HG02678 (cell line): ENCODE results near the gene TMC7.
A peak's percentile ranks its signal among the peaks of the same experiment; 100 is the strongest.

Source experiments
- ATAC-seq: cut with Tn5 transposase; IDR thresholded peaks from one replicate; pipeline ENCODE4 v1.9.1; 2021; ENCODE audit warnings: mild to moderate bottlenecking, moderate library complexity; ENCODE audit not compliant: unreplicated experiment

TMC7 gene

GRCh38 chr16:19021747-19022146 lies 38.0 kb downstream of the TMC7 start:
- no peak for ATAC-seq

GRCh38 chr16:19027416-19027815 lies 43.7 kb downstream of the TMC7 start:
- no peak for ATAC-seq

DNA sequence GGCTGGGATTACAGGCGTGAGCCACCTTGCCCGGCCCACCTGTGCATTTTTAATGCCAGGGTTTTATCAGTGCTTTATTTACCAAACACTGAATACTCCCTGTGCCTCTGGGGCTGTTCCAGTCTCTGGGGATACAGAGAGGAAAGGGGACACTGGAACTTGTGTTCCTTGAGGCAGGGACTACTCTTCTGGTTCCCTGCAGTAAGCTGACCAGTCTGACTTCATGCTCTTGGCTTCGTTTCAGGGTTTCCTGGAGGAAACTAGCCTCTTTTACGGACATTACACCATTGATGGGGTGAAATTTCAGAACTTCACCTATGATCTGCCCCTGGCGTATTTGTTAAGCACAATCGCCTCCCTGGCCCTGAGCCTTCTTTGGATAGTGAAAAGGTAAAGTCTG lies 46.2 kb downstream of the TMC7 start:
- ATAC-seq, result no peak

GRCh38 chr16:19031738-19032137 lies 48.0 kb downstream of the TMC7 start:
- ATAC-seq, result no peak

GRCh38 chr16:19033761-19034160 lies 50.0 kb downstream of the TMC7 start:
- ATAC-seq, result no peak

DNA sequence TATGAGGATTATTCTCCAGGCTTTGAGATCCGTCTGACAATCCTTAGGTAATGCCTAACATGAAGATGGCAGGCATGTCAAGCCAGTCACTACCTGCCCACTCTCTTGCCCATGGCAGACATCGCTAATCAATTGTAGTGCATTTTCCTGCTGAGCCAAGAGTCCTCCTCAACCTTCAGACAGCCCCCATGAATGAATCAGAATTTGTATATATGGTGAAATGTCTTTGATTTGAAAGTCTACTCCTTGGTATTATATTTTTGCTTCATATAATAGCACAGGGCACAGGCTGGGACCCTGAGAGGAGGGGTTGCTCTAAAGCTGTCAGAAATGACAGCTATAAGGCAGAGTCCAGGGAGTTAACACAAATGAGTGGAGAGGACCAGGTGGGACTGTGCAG lies 56.7 kb downstream of the TMC7 start:
- ATAC-seq, result no peak

DNA sequence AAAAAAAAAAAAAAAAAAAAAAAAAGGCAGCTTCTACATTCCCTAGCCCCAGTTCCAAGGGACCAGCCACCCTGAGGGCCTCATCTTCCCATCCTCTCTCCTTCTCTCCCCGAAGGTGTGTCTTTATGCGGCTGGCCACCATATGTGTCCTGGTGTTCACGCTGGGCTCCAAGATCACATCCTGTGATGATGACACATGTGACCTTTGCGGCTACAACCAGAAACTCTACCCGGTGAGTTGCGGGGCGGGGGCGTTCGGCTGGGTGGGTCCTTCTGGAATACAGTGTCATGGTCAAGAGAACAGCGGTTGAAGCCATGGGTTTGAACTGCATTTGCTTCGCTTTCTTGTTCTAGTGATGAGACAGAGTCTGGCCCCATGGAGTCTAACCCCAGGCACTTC lies 61.0 kb downstream of the TMC7 start:
- ATAC-seq, result no peak

- ATAC-seq, result no peak
Measured at GRCh38 chr16:19046062-19046461, 62.3 kb downstream of the TMC7 start.

DNA sequence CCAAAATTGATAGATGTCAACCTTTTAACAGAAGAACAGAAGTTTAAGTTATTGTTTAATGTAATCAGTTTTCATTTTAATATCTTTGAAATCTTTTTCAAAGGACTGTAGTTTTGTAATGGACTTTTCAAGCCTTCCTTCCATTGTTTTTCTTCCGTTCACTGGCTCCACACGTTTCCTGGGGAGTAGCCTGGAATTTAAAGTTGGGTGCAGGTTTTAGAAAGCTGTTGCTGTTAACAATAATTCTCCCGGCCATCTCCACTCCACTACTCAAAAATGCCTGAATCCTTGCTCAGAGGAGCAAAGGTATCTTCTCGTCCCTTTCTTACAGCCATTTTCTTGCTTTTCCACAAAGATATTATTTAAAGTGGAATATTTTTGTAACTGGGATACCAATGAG lies 79.0 kb downstream of the TMC7 start:
- no peak for ATAC-seq

DNA sequence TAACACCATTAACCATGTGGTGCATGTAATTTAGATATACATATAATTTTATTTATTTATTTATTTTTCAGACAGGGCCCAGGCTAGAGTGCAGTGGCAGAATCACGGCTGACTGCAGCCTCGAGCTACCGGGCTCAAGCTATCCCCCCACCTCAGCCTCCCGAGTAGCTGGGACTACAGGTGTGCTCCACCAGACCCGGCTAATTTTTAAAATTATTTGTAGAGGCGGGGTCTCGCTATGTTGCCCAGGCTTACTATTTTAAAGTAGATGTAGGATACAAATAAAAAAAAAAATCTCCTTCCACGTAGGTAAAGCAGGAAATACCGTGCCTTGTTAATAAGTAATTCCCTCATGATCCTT lies 83.2 kb downstream of the TMC7 start:
- ATAC-seq, result no peak

DNA sequence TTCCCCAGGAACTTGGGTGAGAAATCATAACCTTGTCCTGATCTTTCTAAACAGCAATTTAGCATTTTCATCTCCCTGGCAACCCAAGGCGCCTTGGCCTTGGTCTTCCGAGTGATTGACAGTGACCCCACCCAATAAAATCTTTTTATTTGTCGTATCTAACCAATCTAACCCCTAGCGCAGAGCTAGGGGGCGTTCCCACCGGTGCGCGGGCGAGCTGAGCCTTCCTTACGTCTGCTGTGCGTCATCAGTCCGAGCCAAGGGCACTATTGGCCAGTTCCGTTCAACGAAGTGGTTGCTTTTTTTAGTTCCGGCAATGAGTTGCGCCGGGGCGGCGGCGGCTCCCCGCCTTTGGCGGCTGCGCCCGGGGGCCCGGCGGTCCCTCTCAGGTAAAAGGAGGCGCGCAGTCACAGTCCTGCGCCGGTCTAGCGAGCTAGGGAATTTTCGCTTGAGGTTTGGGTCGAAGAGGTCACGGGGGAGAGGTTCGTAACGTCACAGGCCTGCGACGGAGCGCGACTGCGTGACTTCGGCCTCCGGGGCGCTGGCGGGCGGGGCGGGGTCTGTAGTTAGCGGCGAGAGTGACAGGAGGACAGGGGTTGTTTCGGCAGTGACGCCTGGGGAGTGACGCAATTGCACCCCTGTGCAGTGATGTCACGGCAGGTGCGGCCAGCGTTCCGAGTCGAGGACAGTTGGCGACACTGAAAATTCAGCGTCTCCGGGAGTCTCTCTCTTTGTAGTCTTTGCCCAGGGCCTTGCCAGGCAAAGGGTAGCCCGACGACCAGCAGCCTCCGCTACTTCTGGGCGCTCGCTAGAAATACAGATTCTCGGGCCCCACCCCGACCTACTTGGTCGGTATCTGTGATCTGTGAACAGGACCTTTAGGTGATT lies 83.9 kb downstream of the TMC7 start, which contains the start of gene COQ7:
Gene COQ7 (plus strand): TSS at position 266 of the 888 bp plus-strand sequence. CDS start 51 bp downstream, at position 317.
- peak; percentile 92 for ATAC-seq

GRCh38 chr16:19068237-19068815 lies 84.6 kb downstream of the TMC7 start:
- no peak for ATAC-seq

DNA sequence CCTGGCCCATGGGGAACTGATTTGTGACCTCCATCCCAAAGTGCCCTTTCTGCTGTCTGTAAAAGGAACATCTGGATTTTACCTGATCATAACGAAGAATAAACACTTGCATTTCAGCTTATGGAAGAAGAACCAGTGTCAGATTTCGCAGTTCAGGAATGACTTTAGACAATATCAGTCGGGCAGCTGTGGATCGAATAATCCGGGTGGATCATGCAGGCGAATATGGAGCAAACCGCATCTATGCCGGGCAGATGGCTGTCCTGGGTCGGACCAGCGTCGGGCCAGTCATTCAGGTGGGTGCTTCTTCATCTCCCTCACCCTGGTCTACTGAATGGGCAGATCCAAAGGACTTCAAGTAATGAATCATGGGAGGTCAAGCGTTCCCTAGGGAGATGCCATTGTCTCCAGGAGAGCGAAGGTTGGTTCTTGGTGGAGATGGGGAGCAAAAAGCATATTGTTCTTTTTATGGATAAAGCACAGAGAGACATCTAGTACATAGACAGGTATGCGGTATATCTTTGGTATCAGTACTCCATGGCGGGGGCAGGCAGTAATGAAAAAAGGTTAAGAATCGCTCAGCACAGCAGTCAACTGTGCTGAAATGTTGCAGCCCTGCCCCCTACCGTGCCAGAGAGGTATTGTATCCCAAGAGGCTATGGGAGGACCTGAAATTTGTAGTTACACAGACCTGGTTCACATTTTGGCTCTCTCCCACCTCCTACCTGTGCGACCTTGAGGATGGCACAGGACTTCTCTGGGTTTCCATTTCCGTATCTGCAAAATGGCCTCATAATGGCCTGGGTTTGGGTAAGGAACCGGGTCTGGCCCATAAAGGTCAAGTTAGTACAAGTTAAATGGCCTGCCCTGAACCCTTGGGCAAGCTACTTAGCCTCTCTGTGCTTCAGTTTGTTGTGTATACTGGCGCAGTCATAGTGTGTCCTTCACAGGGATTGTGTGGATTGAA lies 88.4 kb downstream of the TMC7 start:
- no peak for ATAC-seq

GRCh38 chr16:19073344-19073743 lies 89.6 kb downstream of the TMC7 start:
- ATAC-seq, result no peak

DNA sequence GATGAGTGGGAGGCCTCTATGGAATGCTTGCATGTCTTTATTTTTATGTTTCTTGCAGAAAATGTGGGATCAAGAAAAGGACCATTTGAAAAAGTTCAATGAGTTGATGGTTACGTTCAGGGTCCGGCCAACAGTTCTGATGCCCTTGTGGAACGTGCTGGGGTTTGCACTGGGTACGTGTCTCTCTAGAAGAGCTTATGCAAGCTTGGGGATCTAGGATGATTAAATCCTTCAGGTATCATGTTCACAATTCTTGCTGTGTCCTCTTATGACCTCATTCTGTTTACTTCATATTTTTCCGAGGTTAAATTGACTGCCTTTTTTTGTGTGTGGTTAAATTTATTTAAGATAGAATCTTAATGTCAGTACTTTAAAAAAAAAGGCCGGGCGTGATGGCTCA lies 90.1 kb downstream of the TMC7 start:
- ATAC-seq, result no peak

DNA sequence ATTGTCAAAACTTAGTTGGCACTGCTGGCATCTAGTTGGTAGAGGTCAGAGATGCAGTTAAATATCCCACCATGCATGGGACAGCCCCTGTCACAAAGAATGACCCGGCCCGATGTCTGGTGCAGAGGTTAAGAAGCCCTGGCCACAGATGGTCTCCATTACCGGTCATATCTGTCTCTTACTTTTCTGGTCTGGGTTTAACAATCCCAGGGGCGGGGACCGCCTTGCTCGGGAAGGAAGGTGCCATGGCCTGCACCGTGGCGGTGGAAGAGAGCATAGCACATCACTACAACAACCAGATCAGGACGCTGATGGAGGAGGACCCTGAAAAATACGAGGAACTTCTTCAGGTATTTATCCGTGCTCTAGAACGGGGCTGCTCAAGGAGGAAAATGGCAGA lies 91.8 kb downstream of the TMC7 start:
- ATAC-seq, result no peak

- no peak for ATAC-seq
Measured at GRCh38 chr16:19077879-19078278, 94.1 kb downstream of the TMC7 start.

DNA sequence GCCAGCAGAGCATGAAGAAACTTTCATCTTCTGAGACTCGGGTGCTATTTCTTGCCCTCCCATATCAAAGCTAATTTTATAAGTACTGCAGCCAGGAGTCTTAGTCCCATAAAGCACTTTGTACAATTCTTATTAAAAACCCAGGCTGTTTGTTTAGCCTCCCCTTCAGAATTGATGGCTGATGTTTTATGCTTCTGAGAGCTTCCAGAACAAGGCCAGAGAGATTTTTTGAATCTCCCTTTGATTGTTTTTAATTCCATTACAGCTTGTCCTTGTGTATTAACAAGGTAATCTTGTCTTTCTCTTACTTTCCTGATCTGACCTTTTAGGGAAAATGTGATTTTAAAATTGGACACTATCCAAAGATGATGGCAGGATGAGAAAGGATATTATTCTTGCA lies 99.9 kb downstream of the TMC7 start:
- no peak for ATAC-seq

DNA sequence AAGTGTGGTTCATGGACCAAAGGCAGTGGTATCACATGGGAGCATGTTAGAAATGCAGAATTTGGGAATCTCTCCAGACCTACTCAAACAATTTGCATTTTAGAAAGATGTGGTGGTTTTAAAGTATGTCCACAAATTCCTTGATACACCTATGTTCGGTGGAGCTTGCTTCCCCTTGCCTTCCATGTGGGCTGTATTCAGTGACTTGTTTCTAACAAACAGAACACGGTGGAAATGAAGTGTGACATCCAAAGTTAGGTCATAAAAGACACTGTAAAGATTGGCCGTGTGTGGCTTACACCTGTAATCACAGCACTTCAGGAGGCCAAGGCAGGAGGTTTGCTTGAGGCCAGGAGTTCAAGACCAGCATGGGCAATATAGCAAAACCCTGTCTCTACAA lies 100.4 kb downstream of the TMC7 start:
- no peak for ATAC-seq

DNA sequence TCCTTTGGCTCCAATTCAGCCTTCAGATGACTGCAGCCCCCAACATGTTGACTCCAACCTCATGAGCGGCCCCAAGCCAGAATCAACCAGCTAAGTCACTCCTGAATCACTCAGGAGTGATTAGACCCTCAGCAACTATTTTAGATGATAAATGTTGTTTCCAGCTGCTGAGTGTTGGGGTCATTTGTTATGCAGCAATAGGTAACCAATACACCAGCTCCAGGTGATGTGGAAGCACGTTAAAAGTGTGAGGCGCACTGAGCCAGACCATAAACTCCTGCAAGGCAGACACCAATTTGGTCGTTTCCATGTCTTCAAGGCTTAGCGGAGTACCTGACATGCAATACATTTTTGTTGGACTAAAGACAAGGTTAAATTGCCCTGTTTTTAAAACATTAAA lies 101.1 kb downstream of the TMC7 start:
- no peak for ATAC-seq

GRCh38 chr16:19085679-19086200 lies 102.0 kb downstream of the TMC7 start:
- no peak for ATAC-seq
